Cardiac septum (tissue), 1 donor: ENCODE data around the gene BCOR. TPM values are rescaled to one million over a fixed set of nuclear protein-coding genes. Genes with fewer than 3 reads are reported as not detected.
A peak's percentile ranks its signal among the peaks of the same experiment; 100 is the strongest.

Source experiments
- DNase-seq: peaks from one replicate; pipeline ENCODE4 v3.0.0-alpha.2; 2020; ENCODE audit warnings: low spot score
- intact Hi-C: fragments of 100-400 bp; cut with DNase I; formaldehyde crosslinking; loops from one replicate; pipeline ENCODE4 v1.14.0; 2022
- total RNA-seq: library from RNA; stranded (reverse); fragmentation: NEBNext Ultra II Directional; extraction: Animal tissue kit (Norgen Biotek cat#: 25700); gene quantifications from one replicate; pipeline ENCODE4 v1.2.1, GENCODE V29; 2021
- donor health status: DM: no; HTN: no; CAD: no.

Gene BCOR
- total RNA-seq, 1 donor from 2014 or later = 24.2 TPM

GRCh38 chrX:40100537-40101429 lies 3.0 kb upstream of the BCOR start:
- intact Hi-C loops = loop anchor here (10.0 kb wide), 1 partner anchor 366 kb away; no protein-coding TSS in a partner anchor
- DNase-seq = no peak

DNA sequence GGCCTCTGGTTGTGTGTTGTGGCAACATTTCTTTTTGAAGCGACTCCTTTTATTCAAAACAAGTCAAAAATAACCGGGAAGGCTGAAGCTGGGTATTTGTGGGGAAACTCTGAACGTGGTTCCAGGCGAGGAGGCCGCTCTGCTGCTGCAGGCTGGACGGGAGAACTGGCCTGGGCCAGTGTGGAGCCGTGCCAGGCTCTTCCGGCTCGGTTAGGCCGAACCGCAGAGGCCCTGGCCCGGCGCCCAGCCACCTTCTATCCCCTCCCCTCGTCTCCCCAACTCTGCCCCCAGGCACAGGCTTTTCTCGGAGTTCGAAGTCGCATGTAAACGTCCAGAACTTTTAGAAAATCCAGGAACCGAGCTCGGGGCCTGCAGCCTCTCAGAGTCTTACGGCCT lies 2.4 kb upstream of the BCOR start:
- no peak for DNase-seq
- intact Hi-C loops = loop anchor here (10.0 kb wide), 1 partner anchor 365 kb away; no protein-coding TSS in a partner anchor

DNA sequence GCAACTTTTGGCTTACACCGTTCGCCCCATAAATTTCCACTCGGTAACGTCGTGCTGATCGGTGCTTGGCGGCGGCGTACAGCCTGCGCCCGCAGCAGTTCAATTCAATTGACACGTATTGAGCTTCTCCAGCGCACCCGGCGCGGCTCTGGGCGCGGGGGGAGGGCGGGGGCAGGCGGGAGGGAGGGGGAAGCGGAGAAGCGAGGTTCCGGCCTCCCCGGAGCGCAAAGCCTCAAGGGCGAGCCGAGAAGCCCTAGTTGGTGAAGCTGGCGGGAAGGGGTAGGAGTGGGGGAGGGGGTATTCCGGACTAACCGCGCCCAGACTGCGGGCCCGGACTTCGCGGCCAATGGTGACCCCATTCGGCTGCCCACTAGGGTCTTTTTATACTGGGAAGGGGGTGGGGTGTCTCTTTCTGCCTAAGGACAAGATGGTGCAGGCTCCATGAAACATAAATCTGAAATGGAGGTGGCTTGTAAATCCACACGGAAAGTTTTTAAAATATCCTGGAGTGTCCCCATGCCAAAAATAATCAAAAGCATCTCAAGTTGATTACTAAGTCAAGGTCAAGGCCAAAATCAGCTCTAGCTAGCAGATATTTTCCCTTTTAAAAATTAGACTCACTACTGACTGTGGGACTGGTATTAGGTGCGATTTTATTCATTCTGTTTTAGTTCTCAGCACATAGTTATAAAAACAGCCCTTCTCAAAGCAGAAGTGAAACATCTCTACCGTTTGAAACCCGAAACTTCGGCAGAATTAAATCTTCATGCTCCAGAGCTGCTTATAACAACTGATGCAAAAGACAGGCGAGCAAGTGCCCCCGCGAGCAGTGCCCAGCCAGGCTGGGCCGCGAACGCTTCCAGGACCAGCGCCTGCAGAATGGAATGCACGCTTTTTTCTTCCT lies 1.5 kb upstream of the BCOR start:
- intact Hi-C loops = loop anchor here (2.0 kb wide), 1 partner anchor 73 kb away; no protein-coding TSS in a partner anchor

DNA sequence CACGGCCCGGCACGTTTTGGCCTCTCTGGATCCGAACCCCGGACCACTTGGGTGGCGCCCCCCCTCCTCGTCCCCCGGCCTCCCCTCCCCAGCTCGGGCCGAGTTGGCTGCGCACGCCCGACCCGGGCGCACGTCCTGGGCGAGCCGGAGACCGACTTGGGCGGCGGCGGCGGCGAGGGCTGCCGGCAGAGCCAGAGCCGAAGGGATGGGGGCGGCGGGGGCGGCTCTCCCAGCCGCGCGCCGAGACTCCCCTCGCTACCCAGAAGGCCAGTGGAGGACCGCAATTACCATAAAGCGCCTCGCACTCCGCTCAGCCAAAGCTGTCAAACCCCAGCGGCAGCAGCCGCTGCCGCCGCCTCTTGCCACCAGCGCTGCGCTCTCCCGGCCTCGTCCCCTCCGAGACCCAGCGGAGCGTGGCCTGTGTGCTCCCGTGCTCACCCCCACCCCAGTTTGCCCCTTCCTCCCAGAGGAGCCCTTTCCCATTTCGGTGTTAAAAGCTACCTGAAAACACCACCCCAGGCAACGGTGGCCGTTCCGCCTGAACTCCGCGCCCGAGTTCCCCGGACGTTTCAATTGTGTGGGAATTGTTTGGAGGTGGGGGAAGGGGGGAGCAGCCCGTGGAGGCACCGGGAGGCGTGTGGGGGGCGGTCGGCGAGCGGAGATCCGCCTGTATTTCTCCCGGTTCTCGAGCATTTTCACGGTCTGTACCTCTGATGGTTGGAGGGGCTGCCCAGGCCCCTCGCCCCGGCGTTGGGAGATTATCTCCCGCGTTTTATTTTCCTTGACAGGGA lies 701 bp upstream of the BCOR start:
- intact Hi-C loops = loop anchor here (2.0 kb wide), 1 partner anchor 74 kb away; no protein-coding TSS in a partner anchor
- no peak for DNase-seq

More for the DNA sequence above, 1.5 kb upstream of the BCOR start:
- DNase-seq = no peak

GRCh38 chrX:40097141-40097503 lies 636 bp downstream of the BCOR start:
- DNase-seq = no peak
- intact Hi-C loops = loop anchor here (1.0 kb wide), 1 partner anchor 83 kb away; no protein-coding TSS in a partner anchor

- intact Hi-C loops = loop anchor here (1.0 kb wide), 1 partner anchor 82 kb away; no protein-coding TSS in a partner anchor
- no peak for DNase-seq
These were observed 1.2 kb downstream of the BCOR start for GRCh38 chrX:40096395-40097091.

DNA sequence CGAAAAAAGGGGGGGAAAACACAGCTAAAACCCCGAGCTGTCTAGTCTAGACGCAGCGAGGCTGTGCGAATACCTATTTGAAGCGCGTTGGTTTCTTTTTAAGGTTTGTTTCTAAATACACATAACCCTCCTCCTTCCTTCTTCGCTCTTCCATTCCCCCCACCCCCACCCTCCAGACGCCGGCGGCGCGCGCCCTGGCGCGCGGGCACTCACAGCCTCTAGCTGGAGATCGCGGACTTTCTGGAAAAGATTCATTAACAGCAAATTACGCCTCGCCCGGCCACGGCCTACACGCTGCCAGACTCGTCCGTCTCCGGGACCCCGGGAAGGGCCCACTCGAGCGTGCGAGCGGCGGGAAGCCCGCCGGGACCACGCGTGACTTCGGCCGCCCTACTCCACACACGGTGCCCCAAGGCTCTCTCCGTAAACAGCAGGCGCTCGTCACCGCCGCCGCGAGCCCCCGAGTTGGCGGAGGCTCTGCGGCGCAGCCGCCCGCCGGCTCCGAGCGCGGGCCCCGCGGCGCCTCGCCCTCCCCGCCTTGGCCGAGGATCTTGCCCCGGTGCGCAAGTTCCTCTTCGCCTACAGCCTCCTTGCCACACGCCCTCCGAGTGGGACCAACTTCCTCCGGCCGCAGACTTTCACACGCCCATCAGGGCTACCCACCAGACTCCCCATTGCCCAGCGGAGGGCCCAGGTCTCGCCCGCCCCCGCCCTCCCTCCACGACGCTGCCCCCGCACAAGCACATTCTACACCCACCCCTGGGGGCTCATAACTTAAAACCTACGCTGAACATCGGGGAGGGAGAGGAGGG lies 2.0 kb downstream of the BCOR start:
- intact Hi-C loops = no loop called here
- DNase-seq = no peak

DNA sequence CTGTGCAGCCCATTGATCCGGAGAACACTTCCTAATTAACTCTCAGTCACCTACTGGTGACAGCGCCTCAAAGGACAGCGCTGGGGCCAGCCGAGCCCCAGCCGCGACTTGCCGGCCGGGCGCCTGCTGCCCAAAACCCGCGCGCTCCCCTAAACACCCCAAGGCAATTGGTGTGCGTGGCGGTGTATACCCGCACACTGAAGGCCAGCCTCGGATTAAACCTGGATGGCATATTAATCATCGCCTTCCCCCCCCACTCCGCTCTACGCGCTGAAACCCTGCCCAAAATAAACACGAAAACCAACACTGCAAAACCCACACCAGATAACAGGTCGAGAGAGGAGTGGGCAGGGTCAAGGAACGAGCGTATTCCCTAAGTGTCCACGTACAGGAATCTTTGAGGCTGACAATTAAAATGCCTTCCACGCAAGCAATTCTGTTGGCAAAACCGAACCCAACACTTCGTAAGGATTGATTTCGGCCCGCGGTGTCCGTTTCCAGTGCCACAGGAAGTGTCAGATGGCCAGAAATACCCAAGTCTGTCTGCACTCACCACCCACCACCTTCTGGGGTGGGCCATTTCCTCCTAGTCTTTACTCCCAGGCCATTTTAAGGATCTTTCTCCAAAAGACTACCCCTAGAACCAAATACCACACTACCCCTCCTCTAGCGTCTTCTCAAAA lies 2.7 kb downstream of the BCOR start:
- intact Hi-C loops = loop anchor here (5.0 kb wide), 2 partner anchors 172 to 278 kb away; no protein-coding TSS in a partner anchor
- no peak for DNase-seq

DNA sequence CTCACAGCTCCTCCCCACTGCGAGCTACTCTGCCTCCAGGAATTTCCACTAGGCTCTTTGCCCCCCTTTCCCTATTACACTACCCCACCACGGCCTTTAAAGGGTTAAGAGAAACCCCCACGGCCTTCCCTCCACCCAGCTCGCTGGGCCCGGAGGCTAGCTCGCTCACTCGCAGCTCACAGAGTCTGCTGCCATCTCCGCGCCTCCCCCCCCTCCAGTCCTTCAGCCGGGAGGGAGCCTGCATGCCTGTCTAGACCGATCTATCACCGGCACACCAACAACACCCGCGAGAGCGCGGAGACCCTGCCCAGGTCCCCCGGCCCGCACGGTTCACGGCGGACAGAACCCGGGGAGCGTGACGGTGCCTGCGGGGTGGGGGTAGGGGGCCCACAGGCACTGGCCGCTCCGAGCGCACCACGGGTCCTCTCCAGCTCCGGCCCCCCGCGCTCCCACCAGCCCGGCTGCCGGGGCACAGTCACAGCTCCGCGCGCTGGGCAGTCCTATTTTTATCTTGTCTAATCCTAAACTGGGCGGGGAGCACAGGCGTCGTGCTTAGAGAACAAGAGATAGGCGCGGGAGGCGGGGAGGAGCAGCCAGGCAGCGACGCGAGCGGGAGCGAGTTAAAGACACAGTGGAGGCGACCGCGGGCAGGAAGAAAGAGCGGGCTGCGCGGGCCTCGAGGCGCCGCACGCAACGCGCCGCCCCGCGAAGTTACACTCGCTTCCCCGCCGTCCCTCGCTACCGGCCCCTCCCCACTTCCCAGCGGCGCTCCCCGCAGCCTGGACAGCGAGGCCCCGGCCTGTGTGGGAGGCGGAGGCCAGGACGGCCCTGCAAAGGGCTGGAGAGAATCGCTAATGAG lies 3.5 kb downstream of the BCOR start:
- intact Hi-C loops = loop anchor here (5.0 kb wide), 2 partner anchors 173 to 277 kb away; no protein-coding TSS in a partner anchor
- peak; percentile 83 for DNase-seq

GRCh38 chrX:40093586-40093985 lies 4.2 kb downstream of the BCOR start:
- no peak for DNase-seq
- intact Hi-C loops = loop anchor here (5.0 kb wide), 2 partner anchors 174 to 276 kb away; no protein-coding TSS in a partner anchor

DNA sequence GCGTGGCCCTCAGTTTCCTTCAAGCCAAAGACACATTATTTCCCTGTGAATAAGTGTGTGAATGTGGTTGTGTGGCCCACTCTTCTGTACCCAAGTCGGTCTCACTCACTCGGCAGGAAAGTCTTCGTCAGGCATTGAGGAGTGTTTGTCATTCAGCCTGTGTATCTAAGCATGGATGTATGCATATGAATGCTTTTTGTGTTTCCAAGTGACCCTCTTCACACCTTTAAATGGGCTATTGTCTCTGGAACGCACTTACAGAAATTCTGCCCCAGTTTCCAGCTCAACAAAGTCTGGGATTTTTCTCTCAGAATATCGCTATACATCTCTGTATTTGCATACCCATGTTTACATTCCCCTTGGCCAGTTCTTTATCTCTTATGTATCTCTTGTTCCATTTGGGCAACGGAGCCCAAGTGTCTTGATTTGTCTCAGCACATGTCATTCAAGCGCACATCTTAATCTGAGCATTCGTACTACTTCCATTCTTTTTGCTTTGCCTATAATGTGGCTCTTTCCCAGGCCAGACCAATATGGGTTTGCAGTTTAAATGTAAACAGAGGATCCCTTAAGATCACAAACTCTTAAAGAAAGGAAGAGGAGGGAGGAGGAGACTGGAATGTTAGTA lies 4.8 kb downstream of the BCOR start:
- intact Hi-C loops = loop anchor here (5.0 kb wide), 2 partner anchors 174 to 276 kb away; no protein-coding TSS in a partner anchor

DNA sequence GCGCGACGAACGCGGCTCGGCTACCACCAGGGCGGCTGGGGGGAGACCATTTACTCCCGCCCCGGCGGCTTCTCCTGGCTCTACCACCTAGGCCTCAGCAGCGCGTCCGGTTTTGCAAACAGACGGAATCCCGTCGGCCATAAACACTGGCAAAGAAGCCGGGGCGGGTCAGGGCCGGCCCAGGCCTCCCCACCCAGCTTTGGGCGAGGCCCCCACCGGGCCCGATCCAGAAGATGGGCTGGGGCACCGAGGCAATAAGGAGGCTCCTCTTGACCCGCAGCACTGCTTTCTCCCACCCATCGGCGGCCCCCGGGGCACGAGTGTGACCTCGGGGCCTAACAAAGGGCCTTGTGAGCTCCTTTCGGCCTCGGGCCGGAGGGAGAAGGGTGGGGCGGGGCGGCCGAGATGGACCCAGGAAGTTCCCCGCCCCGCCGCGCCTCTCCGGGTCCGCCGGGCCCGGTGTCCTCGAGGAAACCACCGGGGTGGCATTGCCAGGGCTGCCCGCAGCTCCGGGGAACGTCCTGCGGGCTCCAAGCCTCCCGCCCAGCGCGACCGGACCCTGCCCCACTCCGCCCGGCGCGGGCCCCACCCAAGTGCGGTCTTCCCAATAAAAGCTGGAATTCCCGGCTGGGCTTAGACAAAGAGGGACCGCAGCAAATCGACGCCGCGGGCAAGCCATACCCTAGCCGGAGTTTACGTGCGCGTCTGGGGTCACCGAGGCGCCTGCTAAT lies 5.9 kb downstream of the BCOR start:
- intact Hi-C loops = loop anchor here (5.0 kb wide), 2 partner anchors 175 to 275 kb away; no protein-coding TSS in a partner anchor
- DNase-seq = no peak

More for the DNA sequence above, 4.8 kb downstream of the BCOR start:
- DNase-seq = no peak

GRCh38 chrX:40090961-40091360 lies 6.8 kb downstream of the BCOR start:
- no peak for DNase-seq
- intact Hi-C loops = loop anchor here (5.0 kb wide), 2 partner anchors 176 to 274 kb away; no protein-coding TSS in a partner anchor

DNA sequence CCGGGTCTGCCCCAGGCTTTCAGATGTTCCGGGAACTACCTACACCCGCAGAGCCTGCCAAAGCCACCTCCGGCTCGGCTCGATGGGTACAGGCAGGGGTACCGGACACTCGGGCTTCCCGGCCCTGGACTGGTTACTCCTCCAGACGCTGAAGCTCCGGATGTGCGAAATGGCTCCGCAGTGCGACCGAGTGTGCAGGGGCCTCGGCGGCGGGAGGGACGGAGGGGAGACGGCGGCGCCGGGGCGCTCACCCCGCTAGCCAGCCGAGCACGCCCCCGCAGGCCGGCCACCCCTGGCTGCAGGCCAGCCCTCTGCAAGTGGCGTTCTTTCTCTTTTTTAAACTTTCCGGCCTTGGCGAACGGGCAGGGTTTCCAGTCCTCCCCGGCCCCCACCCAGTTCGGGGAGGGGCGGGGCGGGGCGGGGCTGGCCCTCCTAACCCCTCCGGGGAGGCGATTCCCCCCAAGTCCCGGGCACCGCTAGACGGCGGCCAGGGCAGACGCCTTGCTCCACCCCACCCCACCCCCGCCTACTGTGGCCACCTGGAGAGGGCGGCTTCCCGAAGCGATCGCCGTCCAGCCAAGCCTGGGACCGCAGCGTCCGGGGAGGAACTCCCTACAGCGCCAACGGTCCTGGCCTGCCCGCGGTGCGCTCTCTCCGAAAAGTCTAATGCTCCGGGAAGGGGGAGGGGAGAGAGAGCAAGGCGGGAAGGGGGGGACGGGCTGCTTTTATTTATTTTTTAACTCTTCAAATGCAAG lies 7.5 kb downstream of the BCOR start:
- intact Hi-C loops = loop anchor here (5.0 kb wide), 2 partner anchors 177 to 273 kb away; no protein-coding TSS in a partner anchor
- no peak for DNase-seq
